ENCODE measurements around the gene MRM3. TPM values are rescaled to one million over a fixed set of nuclear protein-coding genes. Genes with fewer than 3 reads are reported as not detected.
"Not testable (repeated sequence)": the region's sequence is repeated elsewhere in the genome, so short reads cannot be mapped to it uniquely, and the experiment has no call there.

The MRM3 gene
- total RNA-seq, 4 donors from 2014 or later: 1.00 to 13.4 (median 12.5) TPM; not detected in 1

GRCh38 chr17:744937-745336, 37.2 kb upstream of the MRM3 start:
- Histone ChIP-seq H3K9me3 (no peaks in the 10 kb centered on the region), H3K27me3 (no peaks in the 10 kb centered on the region), H3K27ac (no peak overlapping the region), H3K36me3 (peaks cover 0 to 9% (median 0%) of the 10 kb centered on the region in 4 donors), H3K4me3 (no peak overlapping the region), H3K4me1 (peaks cover 0 to under 1% (median 0%) of the 10 kb centered on the region in 4 donors)
- TF ChIP-seq, protein P1, sequence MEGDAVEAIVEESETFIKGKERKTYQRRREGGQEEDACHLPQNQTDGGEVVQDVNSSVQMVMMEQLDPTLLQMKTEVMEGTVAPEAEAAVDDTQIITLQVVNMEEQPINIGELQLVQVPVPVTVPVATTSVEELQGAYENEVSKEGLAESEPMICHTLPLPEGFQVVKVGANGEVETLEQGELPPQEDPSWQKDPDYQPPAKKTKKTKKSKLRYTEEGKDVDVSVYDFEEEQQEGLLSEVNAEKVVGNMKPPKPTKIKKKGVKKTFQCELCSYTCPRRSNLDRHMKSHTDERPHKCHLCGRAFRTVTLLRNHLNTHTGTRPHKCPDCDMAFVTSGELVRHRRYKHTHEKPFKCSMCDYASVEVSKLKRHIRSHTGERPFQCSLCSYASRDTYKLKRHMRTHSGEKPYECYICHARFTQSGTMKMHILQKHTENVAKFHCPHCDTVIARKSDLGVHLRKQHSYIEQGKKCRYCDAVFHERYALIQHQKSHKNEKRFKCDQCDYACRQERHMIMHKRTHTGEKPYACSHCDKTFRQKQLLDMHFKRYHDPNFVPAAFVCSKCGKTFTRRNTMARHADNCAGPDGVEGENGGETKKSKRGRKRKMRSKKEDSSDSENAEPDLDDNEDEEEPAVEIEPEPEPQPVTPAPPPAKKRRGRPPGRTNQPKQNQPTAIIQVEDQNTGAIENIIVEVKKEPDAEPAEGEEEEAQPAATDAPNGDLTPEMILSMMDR (IDR thresholded peaks at IDR 0.05): no peak
- TF ChIP-seq POLR2A (IDR thresholded peaks at IDR 0.05) (no peak), EP300 (IDR thresholded peaks at IDR 0.05; ENCODE audit: low read depth) (no peak), POLR2AphosphoS5 (IDR thresholded peaks at IDR 0.05) (no peak)
- intact Hi-C loops (cut with DNase I; ENCODE audit: low total_unique reads): no loop called here
- 85 to 100% methylated on average over 1 to 9 of the region's 9 CpGs for WGBS, 2 donors (ENCODE audit: low coverage in 1 of 2)
- DNase-seq: no peak
- in situ Hi-C loops (cut with MboI; ENCODE audit: low pct_ligation_motif_present in 1 of 4, low pct_unique_long_range_greater_than_20kb in 1 of 4, low sequenced_read_pairs in 3 of 4): no loop called here

GRCh38 chr17:745406-745805, 36.7 kb upstream of the MRM3 start:
- TF ChIP-seq POLR2AphosphoS5 (IDR thresholded peaks at IDR 0.05) (no peak), EP300 (IDR thresholded peaks at IDR 0.05; ENCODE audit: low read depth) (no peak), POLR2A (IDR thresholded peaks at IDR 0.05) (no peak)
- TF ChIP-seq, protein P1 (IDR thresholded peaks at IDR 0.05): no peak
- H3K27me3 ChIP-seq: no peaks in the 10 kb centered on the region
- in situ Hi-C loops (cut with MboI; ENCODE audit: low pct_ligation_motif_present in 1 of 4, low pct_unique_long_range_greater_than_20kb in 1 of 4, low sequenced_read_pairs in 3 of 4): no loop called here
- H3K4me3 ChIP-seq: no peak overlapping the region
- H3K9me3 ChIP-seq: no peaks in the 10 kb centered on the region
- intact Hi-C loops (cut with DNase I; ENCODE audit: low total_unique reads): no loop called here
- no peak overlapping the region for H3K27ac ChIP-seq
- WGBS, 2 donors (ENCODE audit: low coverage in 1 of 2): 96% methylated on average over 10 of the region's 11 CpGs; no CpG with 5 or more reads in 1 of the 2 donors
- H3K4me1 ChIP-seq: peaks cover 0 to 5% (median 2%) of the 10 kb centered on the region in 4 donors
- DNase-seq: no peak
- peaks cover 0 to 9% (median 0%) of the 10 kb centered on the region in 4 donors for H3K36me3 ChIP-seq

GRCh38 chr17:746181-746580, 36.0 kb upstream of the MRM3 start:
- Histone ChIP-seq H3K27me3 (no peaks in the 10 kb centered on the region), H3K9me3 (no peaks in the 10 kb centered on the region), H3K4me3 (no peak overlapping the region), H3K36me3 (peaks cover 0 to 9% (median 0%) of the 10 kb centered on the region in 4 donors), H3K27ac (no peak overlapping the region), H3K4me1 (peaks cover 6 to 13% (median 9%) of the 10 kb centered on the region in 4 donors)
- intact Hi-C loops (cut with DNase I; ENCODE audit: low total_unique reads) (no loop called here), in situ Hi-C loops (cut with MboI; ENCODE audit: low pct_ligation_motif_present in 1 of 4, low pct_unique_long_range_greater_than_20kb in 1 of 4, low sequenced_read_pairs in 3 of 4) (no loop called here)
- TF ChIP-seq EP300 (IDR thresholded peaks at IDR 0.05; ENCODE audit: low read depth) (no peak), POLR2AphosphoS5 (IDR thresholded peaks at IDR 0.05) (no peak), POLR2A (IDR thresholded peaks at IDR 0.05) (no peak)
- TF ChIP-seq, protein P1 (IDR thresholded peaks at IDR 0.05): no peak
- 86% methylated on average over 9 of the region's 9 CpGs; no CpG with 5 or more reads in 1 of the 2 donors for WGBS, 2 donors (ENCODE audit: low coverage in 1 of 2)
- DNase-seq: no peak

DNA sequence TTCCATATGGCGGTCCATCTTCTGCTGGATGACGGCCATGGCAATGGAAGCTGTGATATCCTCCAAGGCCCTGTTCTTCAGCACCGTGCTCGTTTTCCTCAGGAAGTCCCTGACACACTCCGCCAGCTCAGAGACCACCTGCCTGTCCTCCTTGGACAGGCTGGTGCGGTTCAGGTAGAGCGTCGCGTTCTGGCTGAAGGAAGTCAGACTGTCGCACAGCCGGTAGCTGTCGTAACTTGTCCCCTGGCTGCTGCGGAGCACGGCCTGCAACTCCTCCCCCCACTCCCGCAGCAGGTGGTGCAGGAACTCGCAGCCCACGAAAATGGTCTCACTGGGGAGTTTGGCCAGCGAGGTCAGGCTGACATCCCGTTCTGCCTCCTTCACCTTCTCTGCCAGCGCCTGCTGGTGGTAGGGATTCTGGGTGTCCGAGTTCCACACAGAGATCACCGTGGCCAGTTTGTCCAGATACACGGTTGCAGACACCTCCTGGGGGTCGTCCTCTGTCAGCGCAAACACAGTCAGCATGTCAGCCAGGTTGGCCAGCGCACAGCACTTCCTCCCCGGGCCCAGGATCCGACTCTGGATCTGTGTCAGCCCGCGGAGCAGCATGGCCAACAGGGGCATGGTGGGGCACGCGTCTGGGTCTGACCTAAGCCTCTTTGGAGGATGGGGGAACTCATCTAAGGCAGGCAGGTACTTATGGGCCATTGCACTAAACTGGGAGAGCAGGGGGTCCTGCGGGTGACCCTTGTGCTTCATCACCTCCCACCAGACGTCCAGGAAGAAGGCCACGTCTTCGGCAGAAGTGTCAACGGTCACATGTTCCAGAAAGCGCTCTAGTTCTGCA, 35.1 kb upstream of the MRM3 start:
- 93% methylated on average over 37 of the region's 38 CpGs; no CpG with 5 or more reads in 1 of the 2 donors for WGBS, 2 donors (ENCODE audit: low coverage in 1 of 2)
- no peak overlapping the region for H3K4me3 ChIP-seq

GRCh38 chr17:748604-749003, 33.5 kb upstream of the MRM3 start:
- intact Hi-C loops (cut with DNase I; ENCODE audit: low total_unique reads); DNase-seq; H3K4me3 ChIP-seq; in situ Hi-C loops (cut with MboI; ENCODE audit: low pct_ligation_motif_present in 1 of 4, low pct_unique_long_range_greater_than_20kb in 1 of 4, low sequenced_read_pairs in 3 of 4); H3K9me3 ChIP-seq; H3K27me3 ChIP-seq; H3K27ac ChIP-seq; H3K36me3 ChIP-seq: not testable (repeated sequence)
- WGBS, 2 donors (ENCODE audit: low coverage in 1 of 2): 94 to 100% methylated on average over 1 to 4 of the region's 4 CpGs
- H3K4me1 ChIP-seq: peaks cover 7 to 22% (median 16%) of the 10 kb centered on the region in 4 donors

More for the DNA sequence above, 35.1 kb upstream of the MRM3 start:
- no peak for DNase-seq
- intact Hi-C loops (cut with DNase I; ENCODE audit: low total_unique reads): no loop called here
- Histone ChIP-seq H3K9me3 (no peaks in the 10 kb centered on the region), H3K27ac (no peak overlapping the region), H3K27me3 (no peaks in the 10 kb centered on the region), H3K36me3 (peaks cover 0 to 9% (median 0%) of the 10 kb centered on the region in 4 donors), H3K4me1 (peaks cover 7 to 17% (median 14%) of the 10 kb centered on the region in 4 donors)
- in situ Hi-C loops (cut with MboI; ENCODE audit: low pct_ligation_motif_present in 1 of 4, low pct_unique_long_range_greater_than_20kb in 1 of 4, low sequenced_read_pairs in 3 of 4): no loop called here
- TF ChIP-seq POLR2AphosphoS5 (IDR thresholded peaks at IDR 0.05) (no peak), EP300 (IDR thresholded peaks at IDR 0.05; ENCODE audit: low read depth) (no peak), POLR2A (IDR thresholded peaks at IDR 0.05) (no peak)
- TF ChIP-seq, protein P1 (IDR thresholded peaks at IDR 0.05): no peak

GRCh38 chr17:749359-749758, 32.8 kb upstream of the MRM3 start:
- H3K4me1 ChIP-seq: peaks cover 7 to 22% (median 16%) of the 10 kb centered on the region in 4 donors
- H3K4me3 ChIP-seq; H3K36me3 ChIP-seq; DNase-seq; H3K27ac ChIP-seq; intact Hi-C loops (cut with DNase I; ENCODE audit: low total_unique reads); H3K27me3 ChIP-seq; in situ Hi-C loops (cut with MboI; ENCODE audit: low pct_ligation_motif_present in 1 of 4, low pct_unique_long_range_greater_than_20kb in 1 of 4, low sequenced_read_pairs in 3 of 4); H3K9me3 ChIP-seq: not testable (repeated sequence)
- 67 to 76% methylated on average over 3 to 7 of the region's 7 CpGs for WGBS, 2 donors (ENCODE audit: low coverage in 1 of 2)

Measured in transverse colon (tissue), 4 donors.